GM21381 (cell line): ENCODE data around the gene IFT172.

Experiments used
- ATAC-seq: cut with Tn5 transposase; IDR thresholded peaks from one replicate; pipeline ENCODE4 v1.9.1; 2021; ENCODE audit warnings: mild to moderate bottlenecking, moderate library complexity; ENCODE audit not compliant: unreplicated experiment

The IFT172 gene

GRCh38 chr2:27494944-27495554 is 5.5 kb upstream of the IFT172 start, which contains the start of gene FNDC4:
TSS of gene FNDC4 (minus strand) at chr2:27495200. CDS start at chr2:27494679, 521 bp downstream.
- ATAC-seq, result no peak

- no peak for ATAC-seq
These were observed 4.9 kb upstream of the IFT172 start for GRCh38 chr2:27494284-27494943.

- ATAC-seq, result no peak
These were observed 4.4 kb upstream of the IFT172 start for GRCh38 chr2:27493948-27494283.

- no peak for ATAC-seq
These were observed 3.0 kb upstream of the IFT172 start for GRCh38 chr2:27492557-27492956.

- ATAC-seq, result peak; percentile 4
These were observed 435 bp downstream of the IFT172 start for GRCh38 chr2:27489118-27489497.

GRCh38 chr2:27485496-27485895 is 4.0 kb downstream of the IFT172 start:
- ATAC-seq, result no peak

GRCh38 chr2:27471961-27472360 is 17.6 kb downstream of the IFT172 start:
- ATAC-seq, result no peak

- no peak for ATAC-seq
These were observed 25.1 kb downstream of the IFT172 start for GRCh38 chr2:27464443-27464842.

- ATAC-seq, result no peak
These were observed 28.4 kb downstream of the IFT172 start for GRCh38 chr2:27461118-27461517.

GRCh38 chr2:27453968-27454367 is 35.6 kb downstream of the IFT172 start:
- ATAC-seq, result no peak

GRCh38 chr2:27451095-27451494 is 38.4 kb downstream of the IFT172 start:
- ATAC-seq, result no peak

- ATAC-seq, result no peak
These were observed 41.2 kb downstream of the IFT172 start for GRCh38 chr2:27448381-27448780.

- no peak for ATAC-seq
These were observed 43.5 kb downstream of the IFT172 start for GRCh38 chr2:27446057-27446456.

- ATAC-seq, result no peak
These were observed 43.9 kb downstream of the IFT172 start for GRCh38 chr2:27445615-27446014.

GRCh38 chr2:27445155-27445554 is 44.4 kb downstream of the IFT172 start:
- no peak for ATAC-seq

- no peak for ATAC-seq
These were observed 46.6 kb downstream of the IFT172 start for GRCh38 chr2:27442920-27443282.

GRCh38 chr2:27441958-27442919 is 47.3 kb downstream of the IFT172 start, which contains the start of gene KRTCAP3:
TSS of gene KRTCAP3 (plus strand) at chr2:27442381. CDS start at chr2:27442413, 32 bp downstream.
- ATAC-seq, result no peak

- no peak for ATAC-seq
These were observed 48.2 kb downstream of the IFT172 start for GRCh38 chr2:27441226-27441926.

GRCh38 chr2:27435628-27436027 is 53.9 kb downstream of the IFT172 start:
- ATAC-seq, result no peak

GRCh38 chr2:27431395-27431794 is 58.1 kb downstream of the IFT172 start:
- no peak for ATAC-seq

- ATAC-seq, result peak; percentile 71
These were observed 60.5 kb downstream of the IFT172 start for GRCh38 chr2:27428978-27429541.
